Dendritic cell treated with granulocyte-macrophage colony-stimulating factor and Interleukin-4, amounts not matched to agents 40 ng/mL and 50 ng/mL, for 4 days (primary cell): ENCODE results near the gene BAZ2B.

Experiments
- H3K27ac Mint-ChIP-seq: one replicate; pipeline ENCODE4 v1.8.0; 2022; ENCODE audit warnings: mild to moderate bottlenecking, mixed read lengths
- H3K27me3 Mint-ChIP-seq: one replicate; pipeline ENCODE4 v1.8.0; 2022; ENCODE audit warnings: mild to moderate bottlenecking, mixed read lengths
- H3K36me3 Mint-ChIP-seq: one replicate; pipeline ENCODE4 v1.8.0; 2022; ENCODE audit warnings: low read depth, mixed read lengths
- H3K4me1 Mint-ChIP-seq: one replicate; pipeline ENCODE4 v1.8.0; 2022; ENCODE audit warnings: low read depth, mixed read lengths
- H3K4me3 Mint-ChIP-seq: one replicate; pipeline ENCODE4 v1.8.0; 2022; ENCODE audit warnings: mild to moderate bottlenecking, moderate library complexity, mixed read lengths
- H3K9me3 Mint-ChIP-seq: one replicate; pipeline ENCODE4 v1.8.0; 2022; ENCODE audit warnings: mixed read lengths
- intact Hi-C: fragments of 100-400 bp; cut with micrococcal nuclease; formaldehyde crosslinking; loops from one replicate; pipeline ENCODE4 v1.15.0; 2022

The BAZ2B gene

DNA sequence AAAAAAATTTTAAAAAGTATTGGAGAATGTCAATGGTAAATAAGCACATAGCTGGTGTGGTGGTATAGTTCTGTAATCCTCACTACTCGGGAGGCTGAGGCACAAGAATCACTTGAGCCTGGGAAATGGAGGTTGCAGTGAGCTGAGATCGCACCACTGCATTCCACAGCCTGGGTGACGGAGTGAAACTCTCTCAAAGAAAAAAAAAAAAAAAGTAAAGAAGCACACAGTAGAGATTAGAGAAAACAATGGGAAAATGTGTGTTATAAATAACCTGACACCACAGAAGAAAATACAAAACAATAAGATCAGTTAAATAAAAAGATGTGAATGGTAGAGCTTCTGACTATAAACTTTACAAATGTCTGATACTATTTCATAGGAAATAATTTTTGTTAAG is 166.2 kb downstream of the BAZ2B start:
- intact Hi-C loops: no loop called here
- Mint-ChIP-seq H3K36me3 (peaks cover 48% of the 10 kb centered on the region), H3K4me3 (no peak overlapping the region), H3K27me3 (no peaks in the 10 kb centered on the region), H3K9me3 (no peaks in the 10 kb centered on the region), H3K27ac (no peak overlapping the region), H3K4me1 (no peaks in the 10 kb centered on the region)

DNA sequence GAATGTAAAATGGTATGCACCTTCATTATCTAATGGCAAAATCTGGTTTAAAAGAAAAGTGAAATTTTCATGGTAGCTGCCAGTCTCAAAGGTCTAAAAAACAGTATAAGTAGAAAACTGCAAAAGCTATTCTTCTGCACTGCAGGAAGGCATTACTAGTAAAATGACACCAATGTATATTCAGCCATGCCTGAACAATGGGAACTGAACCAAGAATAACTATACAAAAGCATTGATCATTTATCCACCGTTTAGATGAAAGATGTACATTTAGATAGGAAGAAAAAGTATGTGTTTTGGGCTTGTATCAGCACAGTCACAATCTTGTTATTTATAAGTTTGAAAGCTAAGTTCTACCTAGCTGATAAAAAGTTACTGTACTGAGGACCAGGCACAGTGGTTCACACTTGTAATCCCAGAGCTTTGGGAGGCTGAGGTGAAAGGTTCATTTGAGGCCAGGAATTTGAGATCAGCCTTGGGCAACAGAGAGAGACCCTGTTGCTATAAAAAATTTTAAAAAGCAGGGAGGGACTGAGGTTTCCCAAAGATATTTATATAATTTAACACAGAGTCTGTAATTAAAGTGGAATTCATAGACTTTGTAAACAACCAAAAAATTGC is 166.7 kb downstream of the BAZ2B start:
- Mint-ChIP-seq H3K27ac (no peak overlapping the region), H3K36me3 (peaks cover 54% of the 10 kb centered on the region)
- intact Hi-C loops: no loop called here

DNA sequence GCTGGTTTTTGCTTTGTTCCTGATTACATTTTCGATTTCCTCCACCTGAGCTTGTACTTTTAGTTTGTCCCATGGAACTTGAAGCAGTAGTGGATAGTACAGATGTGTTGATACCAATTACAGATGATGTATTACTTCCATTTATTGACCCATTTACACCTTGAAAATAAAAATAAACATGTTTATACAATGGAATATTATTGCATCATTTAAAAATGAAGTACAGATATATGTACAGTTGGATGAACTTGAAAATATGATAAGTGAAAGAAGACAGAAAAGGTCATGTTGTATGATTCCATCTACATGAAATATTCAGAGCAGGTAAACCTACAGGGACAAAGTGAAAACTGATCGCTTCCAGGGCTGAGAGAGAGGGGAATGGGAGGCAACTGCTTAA is 169.5 kb downstream of the BAZ2B start:
- no peak overlapping the region for H3K27ac Mint-ChIP-seq
- no peaks in the 10 kb centered on the region for H3K27me3 Mint-ChIP-seq
- no peak overlapping the region for H3K4me3 Mint-ChIP-seq
- intact Hi-C loops: no loop called here
- H3K4me1 Mint-ChIP-seq: no peaks in the 10 kb centered on the region
- peaks cover 69% of the 10 kb centered on the region for H3K36me3 Mint-ChIP-seq
- H3K9me3 Mint-ChIP-seq: no peaks in the 10 kb centered on the region

More for the DNA sequence above, 166.7 kb downstream of the BAZ2B start:
- H3K27me3 Mint-ChIP-seq: no peaks in the 10 kb centered on the region
- no peaks in the 10 kb centered on the region for H3K4me1 Mint-ChIP-seq
- H3K4me3 Mint-ChIP-seq: no peak overlapping the region
- no peaks in the 10 kb centered on the region for H3K9me3 Mint-ChIP-seq

DNA sequence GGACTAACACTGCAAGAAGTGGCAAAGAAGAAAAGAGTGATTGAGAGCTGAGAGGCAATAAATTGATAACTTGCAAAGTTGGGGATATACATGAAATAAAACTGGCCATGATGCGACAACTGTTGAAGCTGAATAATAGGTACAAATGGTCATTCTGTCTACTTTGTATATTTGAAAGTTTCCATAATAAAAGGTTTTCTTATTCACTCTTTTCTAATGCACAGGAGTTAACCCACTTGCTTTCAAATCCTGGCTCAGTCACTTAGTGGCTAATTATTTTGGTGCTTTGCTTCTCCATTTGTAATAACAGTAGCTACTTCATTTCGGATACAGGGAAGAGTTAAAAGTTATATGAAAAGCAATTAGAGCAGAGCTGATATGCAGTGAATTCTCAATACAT is 170.1 kb downstream of the BAZ2B start:
- Mint-ChIP-seq H3K4me1 (no peaks in the 10 kb centered on the region), H3K27ac (peak overlapping the region; percentile 24), H3K4me3 (no peak overlapping the region), H3K9me3 (no peaks in the 10 kb centered on the region), H3K36me3 (peaks cover 71% of the 10 kb centered on the region), H3K27me3 (no peaks in the 10 kb centered on the region)
- intact Hi-C loops: no loop called here

DNA sequence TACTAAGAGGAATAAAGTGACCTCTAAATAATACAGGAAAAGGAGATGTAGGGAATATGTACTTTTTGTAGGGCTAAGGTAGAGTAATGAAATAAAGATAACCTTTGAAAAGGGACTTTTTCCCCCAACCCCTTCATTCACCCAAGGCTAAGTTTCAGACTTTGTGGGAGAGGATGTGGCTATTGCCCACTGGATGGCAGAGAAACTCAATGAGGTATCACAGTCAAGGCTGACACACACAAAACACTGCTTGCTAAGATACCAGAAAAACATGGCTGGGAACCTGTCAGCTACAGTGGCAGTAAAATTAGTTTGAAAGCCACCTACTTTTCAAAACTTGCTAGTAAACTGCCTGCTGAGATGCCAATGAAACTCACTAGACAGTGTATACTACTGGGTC is 171.0 kb downstream of the BAZ2B start:
- Mint-ChIP-seq H3K4me3 (no peak overlapping the region), H3K27ac (no peak overlapping the region), H3K27me3 (no peaks in the 10 kb centered on the region), H3K36me3 (peaks cover 78% of the 10 kb centered on the region), H3K4me1 (no peaks in the 10 kb centered on the region), H3K9me3 (no peaks in the 10 kb centered on the region)
- intact Hi-C loops: no loop called here

DNA sequence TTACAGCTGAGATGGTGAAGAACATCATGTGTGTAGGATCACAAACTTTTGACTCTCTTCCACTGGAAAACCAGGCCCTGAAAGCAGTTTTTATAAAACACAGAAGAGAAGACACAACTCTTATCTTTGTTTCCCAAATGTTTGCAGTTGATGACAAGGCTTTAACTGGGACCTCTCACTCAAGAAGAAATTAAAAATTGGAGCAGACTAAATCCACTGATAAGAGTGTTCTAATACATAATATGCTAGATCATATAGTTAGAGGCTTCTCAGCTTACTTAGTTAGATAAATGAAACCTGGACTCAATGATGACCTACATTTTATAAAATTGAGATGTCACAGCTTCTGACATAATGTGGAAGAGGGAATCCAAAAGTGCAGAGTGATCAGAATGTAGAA is 171.6 kb downstream of the BAZ2B start:
- no peaks in the 10 kb centered on the region for H3K9me3 Mint-ChIP-seq
- H3K36me3 Mint-ChIP-seq: peaks cover 79% of the 10 kb centered on the region
- no peaks in the 10 kb centered on the region for H3K27me3 Mint-ChIP-seq
- no peaks in the 10 kb centered on the region for H3K4me1 Mint-ChIP-seq
- H3K4me3 Mint-ChIP-seq: no peak overlapping the region
- no peak overlapping the region for H3K27ac Mint-ChIP-seq
- intact Hi-C loops: no loop called here

DNA sequence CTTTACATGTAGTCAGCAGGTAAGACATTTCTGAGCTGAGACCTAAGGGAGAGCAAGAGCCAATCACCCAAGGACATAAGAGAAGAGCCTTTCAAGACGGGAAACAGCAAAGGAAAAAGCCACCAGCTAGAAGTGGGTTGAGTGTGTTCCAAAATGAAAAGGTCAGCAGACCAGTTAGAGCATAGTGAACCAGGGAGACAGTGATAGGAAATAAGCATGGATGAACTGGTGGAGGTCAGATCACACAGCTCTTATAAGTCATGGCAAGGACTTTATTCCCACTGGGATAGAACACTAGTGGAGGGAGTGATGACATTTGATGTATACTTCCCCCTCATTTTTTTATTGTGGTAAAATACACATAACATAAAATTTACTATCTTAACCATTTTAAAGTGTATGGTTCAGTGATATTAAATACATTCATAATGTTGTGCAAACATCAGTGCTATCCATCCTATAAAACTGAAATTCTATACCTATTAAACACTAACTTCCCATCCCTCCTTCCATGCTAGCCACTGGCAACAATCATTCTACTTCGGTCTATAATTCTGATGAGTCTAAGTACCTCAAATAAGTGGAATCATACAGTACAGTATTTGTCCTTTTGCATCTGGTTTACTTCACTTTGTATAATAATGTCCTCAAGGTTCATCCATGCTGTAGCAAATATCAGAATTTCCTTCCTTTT is 174.0 kb downstream of the BAZ2B start:
- Mint-ChIP-seq H3K4me1 (no peaks in the 10 kb centered on the region), H3K9me3 (no peaks in the 10 kb centered on the region), H3K27me3 (no peaks in the 10 kb centered on the region), H3K27ac (no peak overlapping the region), H3K4me3 (no peak overlapping the region), H3K36me3 (peaks cover 87% of the 10 kb centered on the region)
- intact Hi-C loops: no loop called here

DNA sequence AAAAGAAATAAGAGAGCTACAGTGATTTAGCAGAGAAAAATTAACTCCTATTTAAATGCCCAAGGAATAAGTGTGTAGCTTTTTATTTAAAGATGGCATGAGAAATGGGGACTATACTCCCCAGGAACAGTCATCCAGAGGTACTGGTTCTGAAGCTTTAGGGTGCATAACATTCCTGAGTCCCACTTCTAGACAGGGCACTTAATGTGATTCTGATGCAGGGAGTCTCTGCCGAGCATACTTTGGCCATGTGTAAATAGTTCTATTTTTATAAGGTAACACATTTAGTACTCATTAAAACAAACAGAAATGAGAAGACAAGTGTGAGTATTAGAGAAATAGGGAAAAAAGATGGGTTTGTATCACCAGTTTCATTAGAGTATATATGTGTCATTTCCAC is 175.2 kb downstream of the BAZ2B start:
- H3K27me3 Mint-ChIP-seq: no peaks in the 10 kb centered on the region
- no peaks in the 10 kb centered on the region for H3K4me1 Mint-ChIP-seq
- no peaks in the 10 kb centered on the region for H3K9me3 Mint-ChIP-seq
- peaks cover 81% of the 10 kb centered on the region for H3K36me3 Mint-ChIP-seq
- no peak overlapping the region for H3K27ac Mint-ChIP-seq
- H3K4me3 Mint-ChIP-seq: no peak overlapping the region
- intact Hi-C loops: no loop called here

DNA sequence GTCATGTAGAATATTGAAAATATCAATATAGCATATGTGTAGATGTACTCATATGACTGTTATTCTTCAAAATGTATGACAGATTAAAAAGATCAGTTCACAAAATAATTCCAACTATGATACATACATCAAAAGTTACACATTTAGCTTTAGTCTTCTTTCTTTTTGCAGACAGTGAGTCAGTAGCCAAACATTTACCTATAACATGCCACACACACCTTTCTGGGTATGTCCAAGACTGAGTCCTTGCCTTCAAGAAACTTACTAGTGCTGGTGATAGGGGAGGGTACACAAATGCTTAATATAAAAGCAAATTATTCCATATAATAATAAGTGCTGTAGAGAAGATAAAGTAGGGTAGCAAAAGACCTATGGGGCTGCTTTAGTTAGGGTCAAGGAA is 176.9 kb downstream of the BAZ2B start:
- peaks cover 65% of the 10 kb centered on the region for H3K36me3 Mint-ChIP-seq
- intact Hi-C loops: no loop called here

DNA sequence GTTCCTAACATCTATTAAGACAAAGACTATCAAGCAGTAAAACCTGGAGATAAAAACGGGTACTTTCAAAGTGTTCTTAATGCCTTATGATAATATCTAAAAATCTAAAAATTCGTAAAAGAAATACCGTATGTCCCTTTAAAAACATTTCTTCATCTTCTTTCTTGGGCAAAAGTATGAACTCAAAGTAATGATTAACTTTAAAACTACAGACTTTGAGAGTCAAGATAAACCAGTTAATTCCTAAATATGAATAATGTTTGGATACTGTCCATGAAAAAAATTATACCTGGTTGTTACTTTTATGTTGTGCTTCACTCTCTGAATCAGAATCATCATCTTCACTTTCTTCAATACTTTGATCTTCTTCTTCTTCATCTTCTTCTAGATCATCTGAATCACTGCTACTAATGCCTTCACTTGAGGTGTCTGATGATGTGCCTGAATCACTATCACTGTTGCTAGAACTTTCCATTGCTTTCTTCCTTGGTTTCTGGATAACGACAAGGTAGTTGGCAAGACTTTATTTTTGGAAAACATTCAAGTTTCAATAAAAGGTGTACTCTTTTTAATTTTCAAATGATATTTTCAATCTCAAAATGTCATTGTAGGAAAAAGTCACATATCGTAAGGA is 177.5 kb downstream of the BAZ2B start:
- intact Hi-C loops: no loop called here
- H3K4me1 Mint-ChIP-seq: no peaks in the 10 kb centered on the region
- H3K27ac Mint-ChIP-seq: no peak overlapping the region
- peaks cover 63% of the 10 kb centered on the region for H3K36me3 Mint-ChIP-seq
- H3K9me3 Mint-ChIP-seq: no peaks in the 10 kb centered on the region
- H3K4me3 Mint-ChIP-seq: no peak overlapping the region
- H3K27me3 Mint-ChIP-seq: no peaks in the 10 kb centered on the region

More for the DNA sequence above, 176.9 kb downstream of the BAZ2B start:
- H3K4me1 Mint-ChIP-seq: no peaks in the 10 kb centered on the region
- no peaks in the 10 kb centered on the region for H3K27me3 Mint-ChIP-seq
- H3K27ac Mint-ChIP-seq: no peak overlapping the region
- no peaks in the 10 kb centered on the region for H3K9me3 Mint-ChIP-seq
- H3K4me3 Mint-ChIP-seq: no peak overlapping the region

DNA sequence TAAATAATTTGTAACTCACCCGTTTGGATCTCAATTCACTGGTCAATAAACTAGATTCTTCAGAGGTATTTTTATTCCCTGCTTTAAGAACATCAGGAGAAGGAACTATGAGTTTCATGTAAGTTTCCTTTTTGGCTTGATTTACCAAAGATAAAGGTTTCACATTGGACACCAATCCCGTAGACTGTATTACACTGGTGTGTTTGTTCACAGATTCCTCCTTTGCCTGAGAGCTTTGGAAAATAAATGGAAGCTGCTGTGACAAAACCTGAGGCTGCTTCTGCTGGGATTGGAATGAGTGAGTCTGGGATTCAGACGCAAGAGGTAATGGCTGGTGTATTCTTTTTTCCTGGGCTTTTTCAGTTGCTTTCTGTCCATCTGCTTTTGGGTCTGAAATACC is 178.1 kb downstream of the BAZ2B start:
- Mint-ChIP-seq H3K4me1 (no peaks in the 10 kb centered on the region), H3K27me3 (no peaks in the 10 kb centered on the region), H3K27ac (no peak overlapping the region), H3K9me3 (no peaks in the 10 kb centered on the region), H3K4me3 (no peak overlapping the region), H3K36me3 (peaks cover 63% of the 10 kb centered on the region)
- intact Hi-C loops: no loop called here

DNA sequence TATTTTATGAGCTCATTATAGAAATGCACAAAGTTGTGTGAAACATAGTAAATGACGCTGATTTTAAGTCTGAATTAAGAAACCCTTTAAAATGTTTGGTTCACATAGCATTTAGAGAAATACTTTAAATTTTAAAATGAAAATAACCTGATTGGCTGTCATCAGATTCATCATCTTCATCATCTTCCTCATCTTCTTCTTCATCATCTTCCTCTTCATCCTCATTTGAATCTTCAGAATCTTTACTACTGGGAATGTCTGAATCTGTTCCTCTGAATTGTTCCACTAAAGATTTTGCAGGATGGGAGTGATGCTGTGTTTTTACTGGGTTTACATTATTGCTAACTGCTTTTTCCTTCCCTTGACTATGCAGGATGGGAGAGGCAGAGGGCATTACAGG is 183.7 kb downstream of the BAZ2B start:
- Mint-ChIP-seq H3K9me3 (no peaks in the 10 kb centered on the region), H3K36me3 (peaks cover 70% of the 10 kb centered on the region), H3K4me3 (no peak overlapping the region), H3K27me3 (no peaks in the 10 kb centered on the region), H3K4me1 (no peaks in the 10 kb centered on the region), H3K27ac (no peak overlapping the region)
- intact Hi-C loops: loop anchor here (5.0 kb wide), 1 partner anchor 45 kb away; no protein-coding TSS in a partner anchor

DNA sequence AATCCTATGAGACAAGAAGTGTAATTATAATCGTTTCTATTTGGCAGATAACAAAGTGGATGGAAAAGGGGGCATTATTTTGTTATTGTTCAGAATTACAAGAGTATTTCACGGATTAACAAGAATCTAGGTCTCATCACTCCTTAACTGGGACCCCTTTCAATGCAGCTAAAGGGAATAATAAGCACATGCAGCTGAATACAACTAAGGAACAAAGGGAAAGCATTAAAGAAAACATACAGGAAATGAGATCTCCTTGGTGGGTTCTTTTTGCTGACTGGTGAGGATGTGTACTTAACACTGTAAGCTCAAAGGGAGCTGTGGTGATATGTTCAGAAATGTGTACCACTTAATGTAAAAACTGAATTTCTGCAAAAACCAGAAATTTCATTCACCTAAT is 189.3 kb downstream of the BAZ2B start:
- Mint-ChIP-seq H3K4me3 (no peak overlapping the region), H3K36me3 (peaks cover 82% of the 10 kb centered on the region), H3K27ac (no peak overlapping the region), H3K4me1 (no peaks in the 10 kb centered on the region), H3K9me3 (no peaks in the 10 kb centered on the region), H3K27me3 (no peaks in the 10 kb centered on the region)
- intact Hi-C loops: no loop called here

DNA sequence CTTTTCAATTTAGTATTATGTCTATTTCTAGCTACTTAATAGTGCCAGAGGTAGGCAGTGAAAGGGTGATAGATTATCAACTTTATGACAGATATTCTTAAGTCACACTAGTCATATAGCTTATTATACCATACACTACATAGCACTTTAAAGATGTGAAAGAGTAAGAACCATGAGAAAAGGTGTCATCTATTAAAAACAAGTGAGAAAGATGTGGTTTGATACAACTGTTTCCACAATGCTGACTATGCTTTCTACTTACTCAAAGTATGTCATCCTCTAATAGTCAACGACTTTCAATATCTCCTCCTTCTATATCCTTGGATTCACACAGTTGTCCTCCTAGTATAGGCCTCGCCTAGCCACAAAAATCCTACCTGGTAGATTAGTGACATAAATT is 196.9 kb downstream of the BAZ2B start:
- no peak overlapping the region for H3K4me3 Mint-ChIP-seq
- H3K27ac Mint-ChIP-seq: no peak overlapping the region
- H3K36me3 Mint-ChIP-seq: peaks cover 54% of the 10 kb centered on the region
- H3K4me1 Mint-ChIP-seq: no peaks in the 10 kb centered on the region
- H3K27me3 Mint-ChIP-seq: no peaks in the 10 kb centered on the region
- no peaks in the 10 kb centered on the region for H3K9me3 Mint-ChIP-seq
- intact Hi-C loops: no loop called here
